ENCODE results near the gene CEP131. TPM values are rescaled to one million over a fixed set of nuclear protein-coding genes. Genes with fewer than 3 reads are reported as not detected.

The CEP131 gene
- total RNA-seq, 1 donor from 2014 or later, result 15.9 TPM

DNA sequence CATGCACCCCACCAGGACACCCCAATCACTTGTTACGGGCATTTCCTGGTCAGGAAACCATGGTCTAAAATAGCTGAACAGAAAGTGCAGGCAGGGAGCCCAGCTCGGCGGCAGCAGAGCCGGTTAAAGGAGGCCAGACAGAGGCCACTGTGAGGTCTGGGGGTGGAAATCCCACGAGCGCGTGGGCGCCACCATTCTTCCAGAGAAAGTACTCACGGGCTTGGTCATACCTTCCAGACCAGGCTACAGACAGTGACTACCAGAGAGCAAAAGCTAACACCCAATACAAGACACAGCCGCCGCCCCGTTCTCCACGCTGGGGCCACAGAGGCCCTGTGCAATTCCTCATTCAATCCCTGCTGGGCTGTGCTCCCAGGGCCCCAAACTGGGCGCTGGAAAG lies 11.9 kb downstream of the CEP131 start:
- Mint-ChIP-seq H3K36me3 (ENCODE audit: low read depth) (peaks cover 10% of the 10 kb centered on the region), H3K9me3 (no peaks in the 10 kb centered on the region), H3K27me3 (no peaks in the 10 kb centered on the region), H3K4me1 (peaks cover 7% of the 10 kb centered on the region), H3K27ac (no peak overlapping the region), H3K4me3 (no peak overlapping the region)
- ChIA-PET CTCF (no interaction called here), POLR2A (interaction anchor here (1.2 kb wide), 1 partner anchor 12 kb away, joined by 4 read pairs; the partner anchor contains the start of gene CEP131)
- DNase-seq, result no peak
- TF ChIP-seq CTCF (IDR thresholded peaks at IDR 0.05), result no peak
- ATAC-seq (ENCODE audit: low read depth), result no peak
- intact Hi-C loops (cut with micrococcal nuclease), result no loop called here

DNA sequence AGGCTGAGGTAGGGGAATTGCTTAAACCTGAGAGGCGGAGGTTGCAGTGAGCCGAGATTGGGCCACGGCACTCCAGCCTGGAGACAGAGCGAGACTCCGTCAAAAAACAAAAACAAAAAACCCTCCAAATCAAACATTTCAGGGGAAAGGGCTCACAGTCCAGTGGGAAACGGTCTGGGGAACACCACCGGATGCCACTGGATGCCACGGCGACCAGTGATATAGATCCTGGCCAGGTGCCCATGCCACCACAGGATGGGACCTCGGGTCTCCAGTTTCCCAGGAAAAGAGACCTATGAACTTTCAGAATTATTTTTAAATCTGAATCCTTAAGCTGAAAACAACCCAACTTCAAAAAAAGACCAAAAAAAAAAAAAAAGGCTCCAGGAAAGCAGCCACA lies 12.3 kb downstream of the CEP131 start:
- H3K4me3 Mint-ChIP-seq, result no peak overlapping the region
- intact Hi-C loops (cut with micrococcal nuclease), result no loop called here
- CTCF ChIA-PET, result no interaction called here

DNA sequence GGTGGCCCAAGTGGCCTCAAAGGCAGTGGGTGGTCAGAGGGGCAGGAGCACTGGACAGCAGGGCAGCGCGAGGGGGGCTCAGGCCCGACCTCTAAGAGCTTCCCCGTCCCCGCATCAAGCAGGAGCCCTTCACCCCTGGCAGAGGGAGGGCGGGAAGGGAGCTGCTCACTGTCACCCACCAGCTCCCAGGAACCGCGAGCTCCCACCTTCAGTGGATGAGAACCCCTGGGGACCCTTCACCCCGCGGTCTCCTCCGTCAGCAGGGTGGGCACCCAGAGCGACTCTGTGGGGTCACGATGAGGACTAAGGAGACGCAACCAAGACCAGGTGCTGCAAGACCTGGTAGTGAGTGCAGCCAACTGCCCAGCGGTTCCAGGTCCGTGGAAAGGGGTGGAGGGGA lies 13.6 kb downstream of the CEP131 start:
- ChIA-PET POLR2A (no interaction called here), CTCF (no interaction called here)
- H3K36me3 Mint-ChIP-seq (ENCODE audit: low read depth), result peaks cover 11% of the 10 kb centered on the region
- H3K27me3 Mint-ChIP-seq, result no peaks in the 10 kb centered on the region
- DNase-seq (no peak), ATAC-seq (ENCODE audit: low read depth) (no peak)
- no peak overlapping the region for H3K27ac Mint-ChIP-seq
- no peaks in the 10 kb centered on the region for H3K9me3 Mint-ChIP-seq
- intact Hi-C loops (cut with micrococcal nuclease), result no loop called here
- H3K4me3 Mint-ChIP-seq, result no peak overlapping the region
- no peak for TF ChIP-seq CTCF (IDR thresholded peaks at IDR 0.05)
- H3K4me1 Mint-ChIP-seq, result peaks cover 7% of the 10 kb centered on the region

More for the DNA sequence above, 12.3 kb downstream of the CEP131 start:
- Mint-ChIP-seq H3K36me3 (ENCODE audit: low read depth) (peaks cover 7% of the 10 kb centered on the region), H3K27me3 (no peaks in the 10 kb centered on the region), H3K4me1 (peaks cover 7% of the 10 kb centered on the region), H3K27ac (no peak overlapping the region), H3K9me3 (no peaks in the 10 kb centered on the region)
- DNase-seq, result no peak
- no peak for TF ChIP-seq CTCF (IDR thresholded peaks at IDR 0.05)
- ATAC-seq (ENCODE audit: low read depth), result no peak
- POLR2A ChIA-PET, result interaction anchor here (1.2 kb wide), 1 partner anchor 12 kb away, joined by 4 read pairs; the partner anchor contains the start of gene CEP131

DNA sequence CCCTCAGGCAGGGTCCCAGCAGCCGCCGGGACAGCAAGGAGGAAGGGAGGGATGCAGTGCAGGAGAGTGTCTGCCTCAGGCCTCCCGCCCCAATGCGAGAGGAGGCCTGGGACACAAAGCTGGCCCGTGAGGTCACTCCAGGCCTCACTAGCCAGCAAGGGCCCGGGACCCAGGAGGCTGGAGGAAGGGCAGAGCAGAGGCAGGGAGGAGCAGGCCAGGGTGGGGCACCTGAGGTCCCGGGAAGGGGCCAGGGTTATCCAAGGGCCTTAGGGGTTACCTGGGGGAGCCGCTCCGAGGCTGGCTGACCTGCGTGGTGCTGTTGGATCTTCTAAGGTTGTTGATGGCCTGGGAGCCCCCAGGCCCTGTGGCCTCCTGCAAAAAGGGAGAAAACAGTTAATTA lies 14.1 kb downstream of the CEP131 start:
- Mint-ChIP-seq H3K27ac (no peak overlapping the region), H3K9me3 (no peaks in the 10 kb centered on the region), H3K4me3 (no peak overlapping the region), H3K27me3 (no peaks in the 10 kb centered on the region), H3K4me1 (peaks cover 7% of the 10 kb centered on the region), H3K36me3 (ENCODE audit: low read depth) (peaks cover 11% of the 10 kb centered on the region)
- ATAC-seq (ENCODE audit: low read depth) (no peak), DNase-seq (no peak)
- CTCF ChIA-PET, result no interaction called here
- POLR2A ChIA-PET, result no interaction called here
- TF ChIP-seq CTCF (IDR thresholded peaks at IDR 0.05), result no peak
- intact Hi-C loops (cut with micrococcal nuclease), result no loop called here

GRCh38 chr17:81207610-81208581 lies 14.9 kb downstream of the CEP131 start:
- H3K36me3 Mint-ChIP-seq (ENCODE audit: low read depth), result peaks cover 19% of the 10 kb centered on the region
- H3K27ac Mint-ChIP-seq, result no peak overlapping the region
- H3K4me1 Mint-ChIP-seq, result peaks cover 7% of the 10 kb centered on the region
- H3K4me3 Mint-ChIP-seq, result no peak overlapping the region
- ChIA-PET POLR2A (interaction anchor here (0.6 kb wide), 1 partner anchor 33 kb away, joined by 3 read pairs; no protein-coding TSS in a partner anchor), CTCF (no interaction called here)
- H3K9me3 Mint-ChIP-seq, result no peaks in the 10 kb centered on the region
- no peaks in the 10 kb centered on the region for H3K27me3 Mint-ChIP-seq
- intact Hi-C loops (cut with micrococcal nuclease), result no loop called here
- ATAC-seq (ENCODE audit: low read depth), result peak; percentile 52
- no peak for TF ChIP-seq CTCF (IDR thresholded peaks at IDR 0.05)
- no peak for DNase-seq

Data from activated B cell treated with CpG ODN at 0.5 μM for 24 hours (primary cell).